Tibial artery (tissue), 4 donors: ENCODE data around the gene TSPAN33.

ENCODE experiments used
- DNase-seq, 2 donors: peaks; one replicate each; pipeline ENCODE4 v3.0.0-alpha.2; 2019
- H3K27ac ChIP-seq, 2 donors: fragments of 200-600 bp; sonication (generic) in 1 of 2; 1 replicate in 1 of 2; 2 replicates in 1 of 2; pipeline ENCODE4 v1.5.1; 2018 to 2019; ENCODE audit warnings: mild to moderate bottlenecking in 1 of 2
- H3K27me3 ChIP-seq, 2 donors: fragments of 200-600 bp; sonication (generic) in 1 of 2; one replicate each; pipeline versions ENCODE4 v1.5.1 to v1.6.0; 2016 to 2019
- H3K36me3 ChIP-seq, 3 donors: fragments of 200-600 bp; sonication (generic) in 2 of 3; one replicate each; pipeline ENCODE4 v1.5.1; 2016 to 2019; ENCODE audit warnings: mild to moderate bottlenecking in 2 of 3
- H3K4me1 ChIP-seq, 4 donors: fragments of 200-600 bp; sonication (generic) in 2 of 4; 1 replicate in 3 of 4; 2 replicates in 1 of 4; pipeline ENCODE4 v1.5.1; 2016 to 2019
- H3K4me3 ChIP-seq, 2 donors: fragments of 200-600 bp; sonication (generic) in 1 of 2; 1 replicate in 1 of 2; 2 replicates in 1 of 2; pipeline ENCODE4 v1.5.1; 2018 to 2019; ENCODE audit warnings: mild to moderate bottlenecking in 2 of 2
- H3K9me3 ChIP-seq, 3 donors: fragments of 200-600 bp; sonication (generic) in 1 of 3; one replicate each; pipeline ENCODE4 v1.5.1; 2016 to 2019
- CTCF ChIP-seq, 2 experiments: fragments of 200-600 bp in 1 of 2; fragments of 450-650 bp in 1 of 2; IDR thresholded peaks; one replicate each; pipeline ENCODE4 v1.5.1; 2017 to 2019; ENCODE audit warnings: antibody characterized with exemption in 2 of 2, mild to moderate bottlenecking in 1 of 2, moderate library complexity in 1 of 2
- intact Hi-C: fragments of 100-400 bp; cut with DNase I; formaldehyde crosslinking; loops from one replicate; pipeline ENCODE4 v1.15.0; 2023; ENCODE audit warnings: low total_unique reads

The TSPAN33 gene

GRCh38 chr7:129150199-129150996, 5.9 kb downstream of the TSPAN33 start:
- no peak for DNase-seq
- Histone ChIP-seq H3K4me1 (no peaks in the 10 kb centered on the region), H3K36me3 (no peaks in the 10 kb centered on the region), H3K27ac (no peak overlapping the region), H3K27me3 (peaks cover 0 to 56% of the 10 kb centered on the region in 2 donors), H3K4me3 (no peak overlapping the region), H3K9me3 (no peaks in the 10 kb centered on the region)
- no peak for TF ChIP-seq CTCF (IDR thresholded peaks at IDR 0.05)
- intact Hi-C loops, result no loop called here

GRCh38 chr7:129157651-129158050, 13.1 kb downstream of the TSPAN33 start:
- Histone ChIP-seq H3K27me3 (peaks cover 0 to 19% of the 10 kb centered on the region in 2 donors), H3K4me3 (no peak overlapping the region), H3K9me3 (no peaks in the 10 kb centered on the region), H3K4me1 (no peaks in the 10 kb centered on the region), H3K36me3 (no peaks in the 10 kb centered on the region), H3K27ac (no peak overlapping the region)
- intact Hi-C loops, result no loop called here
- no peak for TF ChIP-seq CTCF (IDR thresholded peaks at IDR 0.05)
- no peak for DNase-seq

- Histone ChIP-seq H3K9me3 (no peaks in the 10 kb centered on the region), H3K4me3 (no peak overlapping the region), H3K36me3 (no peaks in the 10 kb centered on the region), H3K4me1 (no peaks in the 10 kb centered on the region), H3K27ac (no peak overlapping the region), H3K27me3 (peaks cover 0 to 23% of the 10 kb centered on the region in 2 donors)
- no peak for DNase-seq
- intact Hi-C loops, result no loop called here
- no peak for TF ChIP-seq CTCF (IDR thresholded peaks at IDR 0.05)
These were observed 15.0 kb downstream of the TSPAN33 start for GRCh38 chr7:129159539-129159938.

- no peaks in the 10 kb centered on the region for H3K9me3 ChIP-seq
- H3K4me3 ChIP-seq, result no peak overlapping the region
- intact Hi-C loops, result no loop called here
- DNase-seq, result no peak
- no peaks in the 10 kb centered on the region for H3K36me3 ChIP-seq
- TF ChIP-seq CTCF (IDR thresholded peaks at IDR 0.05), result no peak
- H3K27me3 ChIP-seq, result peaks cover 0 to 23% of the 10 kb centered on the region in 2 donors
- H3K4me1 ChIP-seq, result no peaks in the 10 kb centered on the region
- no peak overlapping the region for H3K27ac ChIP-seq
These were observed 15.8 kb downstream of the TSPAN33 start for GRCh38 chr7:129160161-129160905.

- Histone ChIP-seq H3K4me1 (no peaks in the 10 kb centered on the region), H3K36me3 (no peaks in the 10 kb centered on the region), H3K4me3 (no peak overlapping the region), H3K27me3 (peaks cover 0 to 23% of the 10 kb centered on the region in 2 donors), H3K27ac (no peak overlapping the region), H3K9me3 (no peaks in the 10 kb centered on the region)
- intact Hi-C loops, result loop anchor here (2.0 kb wide), 1 partner anchor 47 kb away; no protein-coding TSS in a partner anchor
- DNase-seq, result no peak
- TF ChIP-seq CTCF (IDR thresholded peaks at IDR 0.05), result no peak
These were observed 17.2 kb downstream of the TSPAN33 start for GRCh38 chr7:129161524-129162225.
